Stimulated activated CD4-positive, alpha-beta T cell treated with anti-CD3 and anti-CD28 coated beads, Interleukin-4, amount 100 ng/mL, for 24 hours (primary cell): ENCODE measurements around the gene IL13.
"Not testable (repeated sequence)": the region's sequence is repeated elsewhere in the genome, so short reads cannot be mapped to it uniquely, and the experiment has no call there.

ENCODE experiments used
- DNase-seq: peaks from one replicate; pipeline ENCODE4 v3.0.0-alpha.2; 2020

IL13 gene

DNA sequence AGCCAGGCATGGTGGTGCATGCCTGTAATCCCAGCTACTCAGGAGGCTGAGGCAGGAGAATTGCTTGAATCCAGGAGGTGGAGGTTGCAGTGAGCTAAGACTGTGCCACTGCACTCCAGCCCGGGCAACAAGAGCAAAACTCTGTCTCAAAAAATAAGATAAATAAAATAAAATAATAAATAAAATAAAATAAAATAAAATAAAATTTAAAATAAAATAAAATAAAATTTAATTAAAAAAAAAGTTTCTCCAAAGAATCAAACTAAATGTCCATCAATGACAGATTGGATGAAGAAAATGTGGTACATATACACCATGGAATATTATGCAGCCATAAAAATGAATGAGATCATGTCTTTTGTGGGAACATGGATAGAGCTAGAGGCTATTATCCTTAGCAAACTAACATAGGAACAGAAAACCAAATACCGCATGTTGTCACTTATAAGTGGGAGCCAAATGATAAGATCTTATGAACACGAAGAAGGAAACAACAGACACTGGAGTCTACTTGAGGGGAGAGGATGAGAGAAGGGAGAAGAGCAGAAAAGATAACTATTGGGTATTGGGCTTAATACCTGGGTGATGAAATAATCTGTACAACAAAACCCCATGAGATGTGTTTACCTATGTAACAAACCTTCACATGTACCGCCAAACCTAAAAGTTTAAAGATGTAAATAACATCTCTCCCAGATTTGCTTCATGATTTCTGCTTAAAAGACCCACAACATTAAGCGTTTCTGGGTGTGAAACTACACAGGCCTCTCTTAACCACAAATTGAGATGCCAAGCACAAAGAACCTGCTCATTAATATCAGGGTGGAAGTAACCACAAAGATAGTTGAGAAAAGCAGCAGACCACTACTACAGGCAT lies 34.0 kb downstream of the IL13 start:
- not testable (repeated sequence) for DNase-seq

DNA sequence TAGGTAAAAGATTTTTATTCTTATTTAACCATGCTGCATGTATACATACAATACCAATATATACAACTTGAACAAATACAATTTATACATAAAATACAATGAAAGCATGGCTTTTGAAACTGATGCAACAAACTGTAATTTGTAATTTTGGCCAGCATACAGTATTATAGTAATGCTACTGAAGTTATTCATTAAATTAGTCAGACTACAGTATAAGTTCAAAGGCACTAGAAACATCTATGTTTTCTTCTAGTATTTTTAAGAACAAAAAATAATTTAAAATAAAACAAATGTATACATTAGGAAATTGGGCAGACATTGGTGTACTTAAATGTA lies 34.6 kb downstream of the IL13 start:
- no peak for DNase-seq

DNA sequence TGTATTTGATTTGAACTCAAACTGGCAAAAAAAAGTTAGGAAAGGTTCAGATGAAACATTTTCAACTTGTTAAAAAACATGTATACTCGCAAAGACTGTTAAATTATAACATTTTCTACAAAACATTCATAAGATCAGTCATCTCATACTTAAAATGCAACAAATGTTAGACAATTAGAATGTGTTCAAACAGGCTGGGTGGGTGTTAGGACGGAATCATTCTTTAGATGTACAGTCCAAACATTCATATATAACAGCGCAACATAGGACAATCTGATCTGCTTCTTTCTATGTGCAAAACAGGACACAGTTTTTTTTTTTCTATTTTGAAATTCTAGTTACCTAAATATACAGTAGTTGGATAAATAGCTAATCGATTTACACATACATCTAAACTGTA lies 38.0 kb downstream of the IL13 start:
- DNase-seq: no peak

DNA sequence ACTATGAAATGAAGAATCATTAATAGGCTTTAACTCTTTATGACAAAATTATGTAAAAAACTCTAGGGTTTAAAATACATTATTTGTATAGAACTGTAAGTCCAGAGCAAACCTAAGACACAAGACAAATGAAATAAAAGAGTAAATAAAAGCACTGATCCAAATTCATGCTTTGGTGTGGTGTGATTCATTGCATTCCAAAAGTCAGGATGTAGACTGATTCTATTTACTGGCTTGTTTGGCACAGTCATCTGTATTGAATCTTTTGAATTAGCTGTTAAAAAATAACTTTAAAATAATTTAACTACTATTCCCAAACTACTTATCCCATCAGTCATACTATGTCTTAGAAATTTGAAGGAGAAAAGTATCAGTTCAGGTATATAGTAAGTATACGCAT lies 46.9 kb downstream of the IL13 start:
- DNase-seq: no peak

DNA sequence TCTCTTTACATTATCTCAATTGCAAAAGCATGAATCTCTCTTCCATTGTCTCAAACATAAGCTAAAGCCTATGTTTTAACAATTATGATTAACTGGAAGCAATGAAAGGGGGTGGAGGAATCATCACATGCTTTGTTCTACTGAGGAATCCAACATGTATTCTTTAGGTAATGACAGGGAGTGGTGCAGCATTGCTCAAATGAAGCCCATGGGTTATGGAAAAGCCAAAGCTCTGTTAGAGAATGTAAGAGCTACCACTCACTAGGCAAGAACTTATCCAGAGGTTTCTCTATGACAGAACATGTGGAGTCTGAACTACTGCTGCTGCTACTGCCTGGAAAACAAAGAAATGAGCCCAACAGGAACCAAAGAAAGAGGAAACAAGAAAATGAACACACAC lies 50.7 kb downstream of the IL13 start:
- no peak for DNase-seq
